GM19468 (cell line): Measurements from ENCODE around the gene RBM15.

ENCODE experiments used
- ATAC-seq: cut with Tn5 transposase; IDR thresholded peaks from one replicate; pipeline ENCODE4 v1.9.1; 2021; ENCODE audit warnings: mild to moderate bottlenecking, moderate library complexity, moderate number of reproducible peaks; ENCODE audit not compliant: unreplicated experiment; ENCODE audit errors: extremely low read depth

Gene RBM15

DNA sequence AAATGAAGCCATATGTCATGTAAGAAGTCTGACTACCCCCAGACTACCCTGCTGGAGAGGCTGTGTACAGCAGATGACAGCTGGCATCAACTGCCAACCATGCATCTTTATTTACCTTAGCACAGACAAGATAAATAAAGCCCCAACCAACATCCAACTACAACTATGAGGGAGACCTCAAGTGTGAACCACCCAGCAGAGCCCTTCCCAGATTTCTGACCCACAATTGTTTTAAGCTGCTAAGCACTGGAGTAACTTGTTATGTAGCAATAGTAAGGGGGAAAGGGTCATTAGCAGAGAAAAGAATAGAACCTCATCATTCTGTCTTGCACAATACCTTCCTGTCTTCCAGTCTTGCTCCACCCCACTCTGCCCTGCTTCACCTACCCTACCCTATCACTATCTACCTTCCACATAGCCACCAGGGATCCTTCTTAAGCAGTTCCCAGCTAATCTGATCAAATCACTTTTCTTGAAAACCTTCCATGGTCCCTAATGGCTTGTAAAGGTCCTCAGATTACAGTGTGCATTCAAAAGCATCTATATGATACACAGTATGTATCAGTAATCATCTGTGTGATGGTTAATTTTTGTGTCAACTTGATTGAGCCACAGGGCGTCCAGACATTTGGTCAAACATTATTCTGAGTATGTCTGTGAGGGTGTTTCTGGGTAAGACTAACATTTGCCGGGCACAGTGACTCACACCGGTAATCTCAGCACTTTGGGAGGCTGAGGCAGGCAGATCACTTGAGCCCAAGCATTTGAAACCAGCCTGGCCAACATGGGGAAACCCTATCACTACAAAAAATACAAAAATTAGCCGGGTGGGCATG lies 19.6 kb upstream of the RBM15 start:
- ATAC-seq: no peak

DNA sequence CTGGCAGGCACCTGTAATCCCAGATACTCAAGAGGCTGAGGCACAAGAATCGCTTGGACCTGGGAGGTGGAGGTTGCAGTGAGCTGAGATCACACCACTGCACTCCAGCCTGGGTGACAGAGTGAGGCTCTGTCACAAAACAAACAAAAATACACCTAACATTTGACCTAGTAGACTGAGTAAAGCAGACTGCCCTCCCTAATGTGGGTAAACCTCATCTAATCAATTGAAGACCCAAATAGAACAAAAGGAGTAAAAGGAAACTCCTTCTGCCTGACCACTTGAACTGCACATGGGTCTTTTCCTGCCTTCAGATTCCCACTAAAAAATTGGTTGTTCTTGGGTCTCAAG lies 19.0 kb upstream of the RBM15 start:
- ATAC-seq: no peak

DNA sequence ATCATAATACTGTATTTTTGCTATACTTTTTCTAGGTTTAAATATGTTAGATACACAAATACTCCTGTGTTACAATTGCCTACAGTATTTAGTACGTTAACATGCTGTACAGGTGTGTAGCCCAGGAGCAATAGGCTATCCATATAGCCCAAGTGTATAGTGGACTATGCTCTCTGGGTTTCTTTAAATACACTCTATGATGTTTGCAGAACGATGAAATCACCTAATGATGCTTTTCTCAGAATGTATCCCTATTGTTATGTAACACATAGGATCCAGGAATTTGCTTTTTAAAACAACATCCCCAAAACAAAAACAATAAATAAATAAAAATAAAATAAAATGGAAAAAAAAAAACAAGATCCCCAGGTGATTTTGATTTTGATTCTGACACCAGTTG lies 18.1 kb upstream of the RBM15 start:
- no peak for ATAC-seq

DNA sequence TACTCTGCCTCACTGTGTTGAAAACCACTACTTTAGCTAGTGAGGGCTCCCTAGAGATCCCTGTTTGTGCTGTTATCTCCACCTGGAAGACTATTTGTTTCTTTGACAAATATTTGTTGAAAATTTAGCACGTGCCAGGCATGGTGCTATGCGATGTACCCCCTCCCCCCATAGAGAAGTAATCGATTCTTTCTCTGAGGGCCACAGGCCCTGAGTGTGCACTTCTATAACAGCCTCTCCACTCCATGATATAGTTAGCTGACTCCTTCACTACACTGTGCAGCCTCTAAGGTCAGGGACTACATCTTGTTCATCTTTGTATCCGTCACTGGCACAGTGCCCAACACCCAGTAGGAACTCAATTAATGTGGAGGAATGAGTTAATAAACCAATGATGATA lies 17.3 kb upstream of the RBM15 start:
- ATAC-seq: no peak

DNA sequence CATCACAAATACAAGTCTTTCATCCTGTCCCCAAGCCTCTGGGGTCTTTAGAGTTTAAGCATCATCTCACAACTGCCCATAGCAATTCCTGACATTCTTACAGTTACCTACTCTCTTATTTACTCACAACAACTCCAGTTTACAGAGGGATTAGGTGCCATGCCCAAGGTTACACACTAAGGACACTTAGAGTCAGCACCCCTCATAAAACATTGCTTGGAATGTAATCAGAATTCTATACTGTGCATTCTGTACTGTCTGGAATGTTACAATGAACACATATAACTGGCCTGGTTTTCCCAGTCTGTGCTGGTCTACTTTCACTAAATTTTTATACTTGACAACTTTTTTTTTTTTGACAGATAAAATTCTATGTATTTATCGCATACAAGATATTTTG lies 14.5 kb upstream of the RBM15 start:
- ATAC-seq: no peak

DNA sequence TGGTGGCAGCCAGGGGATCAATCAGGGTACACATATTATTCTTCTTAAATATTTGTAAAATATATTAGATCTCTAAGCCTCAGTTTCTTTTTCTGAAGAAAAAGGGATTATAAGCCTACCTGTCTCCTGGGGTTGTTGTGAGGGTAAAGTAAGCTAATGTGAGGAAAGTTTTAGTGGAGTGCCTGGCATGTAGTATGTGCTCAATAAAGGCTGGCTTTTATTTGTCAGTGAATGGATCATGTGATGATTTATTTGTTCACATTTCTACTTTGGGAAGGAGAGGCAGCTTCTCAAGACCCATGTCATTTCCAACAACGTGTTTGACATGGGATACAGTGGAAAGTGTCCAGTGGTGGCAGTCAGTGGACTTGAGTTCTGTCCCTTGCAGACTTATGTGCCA lies 12.4 kb upstream of the RBM15 start:
- ATAC-seq: no peak

DNA sequence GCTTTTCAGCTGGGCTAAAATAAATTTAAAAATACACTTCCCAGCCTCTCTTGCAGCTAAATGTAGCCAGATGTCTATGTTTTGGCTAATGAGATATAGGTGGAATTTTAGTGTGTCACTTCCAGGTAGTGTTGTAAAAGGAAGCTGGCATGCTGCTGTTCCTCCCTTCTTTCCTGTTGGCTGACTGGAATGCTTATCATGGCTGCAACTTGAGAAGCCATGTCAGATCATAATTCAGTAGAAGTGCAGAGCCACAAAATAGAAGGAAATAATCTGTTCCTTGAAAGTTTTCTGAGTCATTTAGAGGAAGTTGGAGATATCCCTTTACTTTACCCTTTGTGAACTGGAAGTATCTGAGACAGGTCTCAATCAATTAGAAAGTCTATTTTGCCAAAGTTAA lies 10.9 kb upstream of the RBM15 start:
- no peak for ATAC-seq

DNA sequence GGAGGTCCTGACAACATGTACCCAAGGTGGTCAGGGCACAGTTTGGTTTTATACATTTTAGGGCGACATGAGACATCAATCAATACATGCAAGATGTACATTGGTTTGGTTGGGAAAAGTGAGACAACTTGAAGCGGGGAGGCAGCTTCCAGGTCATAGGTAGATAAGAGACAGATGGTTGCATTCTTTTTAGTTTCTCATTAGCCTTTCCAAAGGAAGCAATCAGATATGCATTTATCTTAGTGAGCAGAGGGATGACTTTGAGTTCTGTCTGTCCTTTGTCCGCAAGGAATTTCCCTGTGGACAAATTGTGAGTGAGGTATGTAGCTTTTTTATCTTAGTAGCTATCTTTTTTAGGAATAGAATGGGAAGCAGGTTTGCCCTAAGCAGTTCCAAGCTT lies 10.5 kb upstream of the RBM15 start:
- ATAC-seq: no peak

DNA sequence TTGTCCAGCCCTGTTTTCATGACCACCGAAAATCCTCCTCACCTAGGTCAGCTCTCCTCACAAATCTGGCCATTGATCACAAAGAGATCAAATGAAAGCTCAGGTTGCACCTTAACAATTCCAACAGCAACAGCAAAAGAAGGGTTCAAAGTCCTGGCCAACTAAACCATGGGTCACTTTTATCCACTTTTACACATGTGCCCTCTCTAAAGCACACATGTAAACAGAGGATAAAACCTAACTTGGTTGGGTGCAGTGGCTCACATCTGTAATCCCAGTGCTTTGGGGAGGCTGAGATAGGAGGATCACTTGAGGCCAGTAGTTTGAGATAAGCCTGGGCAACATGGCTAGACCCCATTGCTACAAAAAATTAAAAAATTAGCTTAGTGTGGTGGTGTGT lies 3.9 kb upstream of the RBM15 start:
- ATAC-seq: no peak

DNA sequence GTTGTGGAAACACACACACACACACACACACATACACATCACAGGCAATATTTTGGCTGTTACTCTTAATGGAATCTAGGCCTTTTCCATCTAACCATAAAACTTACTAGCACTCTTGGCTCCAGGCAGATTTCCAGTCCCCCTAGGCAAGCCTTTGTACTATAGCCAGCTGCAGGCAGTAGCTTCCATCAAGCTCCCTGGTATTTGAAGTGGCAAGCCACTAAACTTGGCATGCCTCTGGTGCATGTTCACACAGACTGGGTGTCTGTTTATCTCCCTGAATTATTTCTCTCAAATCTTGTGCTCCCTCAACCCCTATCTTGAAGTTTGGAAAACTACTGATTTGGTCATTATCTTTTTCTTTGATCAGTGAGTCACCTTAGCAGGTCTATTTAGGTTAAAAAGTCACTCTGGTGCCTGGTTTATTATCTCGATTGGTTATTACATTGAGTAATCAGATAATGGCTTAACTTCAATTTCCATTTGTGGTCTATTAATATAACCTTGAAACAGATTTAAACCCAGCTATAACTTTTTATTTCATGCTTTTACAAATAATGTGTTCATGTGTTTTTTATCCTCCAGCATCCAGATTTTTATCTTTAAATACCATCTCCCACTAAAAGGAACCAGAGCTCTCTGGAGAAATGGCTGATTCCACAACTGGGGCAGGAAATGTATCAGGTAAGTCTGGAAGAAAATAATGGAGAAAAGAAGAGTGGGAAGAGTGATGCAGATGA lies 2.7 kb upstream of the RBM15 start:
- no peak for ATAC-seq

DNA sequence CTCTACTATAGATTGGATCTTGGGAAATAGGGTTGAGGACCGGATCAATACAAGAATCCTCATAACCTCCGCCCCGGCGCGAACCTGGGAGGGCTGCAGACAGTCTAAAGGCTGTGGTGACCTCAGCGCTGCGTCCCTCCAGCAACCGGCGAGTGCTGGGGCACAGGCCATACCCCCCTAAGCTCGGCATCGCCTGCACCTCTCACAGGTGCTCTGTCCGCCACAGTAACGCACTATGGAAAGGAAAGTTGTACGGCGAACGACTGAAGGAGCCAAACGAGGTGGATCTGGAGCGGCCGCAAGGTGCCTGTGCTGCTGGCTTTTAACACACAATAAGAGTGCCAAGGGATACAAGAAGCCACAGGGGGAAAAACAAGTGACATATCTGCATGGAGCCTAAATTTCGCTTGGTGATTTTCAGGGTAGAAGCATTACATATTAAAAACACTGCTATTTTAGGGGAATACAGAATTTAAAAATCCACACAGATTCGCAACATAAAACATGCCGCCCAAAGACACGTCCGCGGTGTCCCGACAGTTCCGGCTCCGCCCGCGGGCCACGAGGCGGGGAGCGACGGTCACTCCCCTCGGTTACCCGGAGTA lies 1.4 kb upstream of the RBM15 start:
- ATAC-seq: no peak

DNA sequence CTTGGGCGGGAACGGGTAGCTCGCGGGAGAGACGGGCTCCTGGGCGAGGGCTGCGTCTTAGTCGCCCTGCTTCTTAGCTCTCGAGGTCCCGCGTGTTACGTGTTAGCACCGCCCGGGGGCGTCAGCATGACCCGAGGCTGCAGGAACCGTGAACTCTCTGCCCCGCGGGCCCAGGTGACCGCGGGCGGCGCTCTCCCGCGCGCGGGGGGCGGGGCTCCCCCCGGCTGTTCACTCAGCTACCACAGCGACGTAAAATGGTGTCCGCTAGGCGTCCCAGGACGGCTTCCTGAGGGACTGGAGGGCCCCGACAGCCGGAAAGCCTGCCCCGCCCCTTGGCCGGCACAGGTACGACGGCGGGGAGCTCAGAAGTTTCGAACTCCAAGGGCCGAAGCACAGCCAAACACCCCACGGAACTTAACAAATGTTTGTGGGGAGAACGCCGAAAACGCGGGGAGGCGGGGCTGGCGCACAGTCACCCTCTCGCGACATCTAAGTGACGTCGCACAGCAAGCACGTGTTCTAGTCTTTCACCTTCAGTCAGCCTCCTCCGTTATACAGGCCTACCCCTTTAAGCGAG lies 780 bp upstream of the RBM15 start:
- peak; percentile 53 for ATAC-seq

DNA sequence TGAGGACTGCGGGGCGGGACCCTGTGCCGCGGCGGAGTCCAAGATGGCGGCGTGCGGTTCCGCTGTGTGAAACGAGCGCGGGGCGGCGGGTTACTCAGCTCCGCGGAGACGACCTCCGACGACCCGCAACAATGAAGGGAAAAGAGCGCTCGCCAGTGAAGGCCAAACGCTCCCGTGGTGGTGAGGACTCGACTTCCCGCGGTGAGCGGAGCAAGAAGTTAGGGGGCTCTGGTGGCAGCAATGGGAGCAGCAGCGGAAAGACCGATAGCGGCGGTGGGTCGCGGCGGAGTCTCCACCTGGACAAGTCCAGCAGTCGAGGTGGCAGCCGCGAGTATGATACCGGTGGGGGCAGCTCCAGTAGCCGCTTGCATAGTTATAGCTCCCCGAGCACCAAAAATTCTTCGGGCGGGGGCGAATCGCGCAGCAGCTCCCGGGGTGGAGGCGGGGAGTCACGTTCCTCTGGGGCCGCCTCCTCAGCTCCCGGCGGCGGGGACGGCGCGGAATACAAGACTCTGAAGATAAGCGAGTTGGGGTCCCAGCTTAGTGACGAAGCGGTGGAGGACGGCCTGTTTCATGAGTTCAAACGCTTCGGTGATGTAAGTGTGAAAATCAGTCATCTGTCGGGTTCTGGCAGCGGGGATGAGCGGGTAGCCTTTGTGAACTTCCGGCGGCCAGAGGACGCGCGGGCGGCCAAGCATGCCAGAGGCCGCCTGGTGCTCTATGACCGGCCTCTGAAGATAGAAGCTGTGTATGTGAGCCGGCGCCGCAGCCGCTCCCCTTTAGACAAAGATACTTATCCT lies 430 bp downstream of the RBM15 start:
- no peak for ATAC-seq

DNA sequence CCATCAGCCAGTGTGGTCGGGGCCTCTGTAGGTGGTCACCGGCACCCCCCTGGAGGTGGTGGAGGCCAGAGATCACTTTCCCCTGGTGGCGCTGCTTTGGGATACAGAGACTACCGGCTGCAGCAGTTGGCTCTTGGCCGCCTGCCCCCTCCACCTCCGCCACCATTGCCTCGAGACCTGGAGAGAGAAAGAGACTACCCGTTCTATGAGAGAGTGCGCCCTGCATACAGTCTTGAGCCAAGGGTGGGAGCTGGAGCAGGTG lies 961 bp downstream of the RBM15 start:
- ATAC-seq: no peak

DNA sequence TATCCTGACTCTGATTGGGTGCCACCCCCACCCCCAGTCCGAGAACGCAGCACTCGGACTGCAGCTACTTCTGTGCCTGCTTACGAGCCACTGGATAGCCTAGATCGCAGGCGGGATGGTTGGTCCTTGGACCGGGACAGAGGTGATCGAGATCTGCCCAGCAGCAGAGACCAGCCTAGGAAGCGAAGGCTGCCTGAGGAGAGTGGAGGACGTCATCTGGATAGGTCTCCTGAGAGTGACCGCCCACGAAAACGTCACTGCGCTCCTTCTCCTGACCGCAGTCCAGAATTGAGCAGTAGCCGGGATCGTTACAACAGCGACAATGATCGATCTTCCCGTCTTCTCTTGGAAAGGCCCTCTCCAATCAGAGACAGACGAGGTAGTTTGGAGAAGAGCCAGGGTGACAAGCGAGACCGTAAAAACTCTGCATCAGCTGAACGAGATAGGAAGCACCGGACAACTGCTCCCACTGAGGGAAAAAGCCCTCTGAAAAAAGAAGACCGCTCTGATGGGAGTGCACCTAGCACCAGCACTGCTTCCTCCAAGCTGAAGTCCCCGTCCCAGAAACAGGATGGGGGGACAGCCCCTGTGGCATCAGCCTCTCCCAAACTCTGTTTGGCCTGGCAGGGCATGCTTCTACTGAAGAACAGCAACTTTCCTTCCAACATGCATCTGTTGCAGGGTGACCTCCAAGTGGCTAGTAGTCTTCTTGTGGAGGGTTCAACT lies 2.1 kb downstream of the RBM15 start:
- ATAC-seq: no peak

DNA sequence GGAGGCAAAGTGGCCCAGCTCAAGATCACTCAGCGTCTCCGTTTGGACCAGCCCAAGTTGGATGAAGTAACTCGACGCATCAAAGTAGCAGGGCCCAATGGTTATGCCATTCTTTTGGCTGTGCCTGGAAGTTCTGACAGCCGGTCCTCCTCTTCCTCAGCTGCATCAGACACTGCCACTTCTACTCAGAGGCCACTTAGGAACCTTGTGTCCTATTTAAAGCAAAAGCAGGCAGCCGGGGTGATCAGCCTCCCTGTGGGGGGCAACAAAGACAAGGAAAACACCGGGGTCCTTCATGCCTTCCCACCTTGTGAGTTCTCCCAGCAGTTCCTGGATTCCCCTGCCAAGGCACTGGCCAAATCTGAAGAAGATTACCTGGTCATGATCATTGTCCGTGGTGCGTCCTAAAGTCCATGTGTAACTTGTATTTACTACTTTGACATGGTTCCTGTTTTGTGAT lies 2.7 kb downstream of the RBM15 start:
- ATAC-seq: no peak

DNA sequence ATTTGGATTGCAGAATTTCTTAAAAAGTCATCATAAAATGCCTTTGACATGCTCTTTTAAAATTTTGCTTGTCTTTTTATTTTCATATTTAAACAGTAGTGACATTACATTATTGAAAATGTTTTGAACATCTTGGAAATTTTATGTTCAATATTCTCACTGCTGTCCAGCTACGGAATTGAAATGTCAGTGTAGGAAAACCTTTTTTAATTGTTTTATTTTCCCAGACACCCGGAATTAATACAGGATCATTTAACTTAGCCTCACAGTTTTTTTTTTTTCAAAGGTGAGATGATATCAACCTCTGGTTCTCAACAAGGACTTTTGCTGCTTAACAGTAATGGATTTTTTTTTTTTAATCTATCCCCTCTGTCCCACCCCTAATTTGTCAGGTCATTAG lies 4.1 kb downstream of the RBM15 start:
- ATAC-seq: no peak

DNA sequence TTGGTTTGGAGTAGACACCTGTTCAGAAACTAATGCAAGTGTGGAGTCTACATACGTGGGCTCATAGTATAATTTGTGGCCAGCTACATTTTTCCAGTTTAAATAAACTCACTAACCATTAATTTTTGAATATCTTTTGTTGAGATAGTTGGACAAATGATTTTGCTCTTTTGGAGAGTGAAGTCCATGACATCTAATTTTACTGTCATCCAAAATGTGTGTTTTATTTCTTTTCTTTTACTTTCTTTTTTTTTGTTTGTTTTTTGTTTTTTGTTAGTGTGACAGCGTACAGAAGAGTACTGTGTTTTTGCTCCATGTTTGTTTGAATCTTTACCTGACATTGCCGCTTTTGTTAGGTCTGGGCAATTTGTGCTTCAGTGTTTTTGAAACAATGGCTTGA lies 5.0 kb downstream of the RBM15 start:
- no peak for ATAC-seq

DNA sequence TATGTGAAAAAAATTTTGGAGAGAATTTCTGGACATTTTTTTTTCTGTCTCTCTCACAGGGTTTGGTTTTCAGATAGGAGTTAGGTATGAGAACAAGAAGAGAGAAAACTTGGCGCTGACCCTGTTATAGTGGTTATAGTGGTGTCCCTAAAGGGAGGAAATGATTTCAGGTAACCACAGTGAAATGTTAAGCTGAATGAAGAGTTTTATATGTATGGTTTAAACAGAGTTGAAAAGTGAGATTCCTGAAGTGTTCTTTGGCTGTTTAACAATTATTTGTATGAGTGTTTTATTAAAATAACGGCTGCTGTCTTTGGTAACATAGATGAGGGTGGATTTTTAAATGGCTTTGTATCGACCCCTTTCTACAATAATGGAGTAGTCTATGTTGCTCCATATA lies 6.3 kb downstream of the RBM15 start:
- no peak for ATAC-seq

DNA sequence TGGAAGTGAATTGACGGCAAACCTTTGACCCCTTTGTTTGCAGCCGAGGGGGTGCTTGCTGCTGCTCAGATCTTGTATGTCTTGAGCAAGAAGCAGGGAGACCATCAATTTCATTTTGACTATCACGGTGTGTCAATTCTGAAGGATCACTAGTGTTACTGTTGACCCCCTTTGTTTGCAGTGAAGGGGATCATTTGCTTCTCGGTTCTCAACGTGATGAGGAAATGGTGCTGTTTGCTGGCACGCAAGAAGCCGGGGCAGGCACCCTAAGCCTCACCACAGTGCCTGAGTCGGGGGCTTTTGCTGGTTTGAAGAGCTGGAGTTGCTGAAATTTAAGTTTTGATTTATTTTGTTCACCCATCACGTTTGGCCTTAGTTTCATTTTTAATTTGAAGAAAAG lies 7.5 kb downstream of the RBM15 start:
- ATAC-seq: no peak
